H1 (cell line): Measurements from ENCODE around the gene KIAA1671. TPM values are rescaled to one million over a fixed set of nuclear protein-coding genes. Genes with fewer than 3 reads are reported as not detected.

Experiments used
- CTCF ChIA-PET: fragments of 300-600 bp; sonication (Branson Sonifier 250); formaldehyde crosslinking; loops from one replicate; lab custom pipeline; 2021; ENCODE audit not compliant: partially characterized antibody; lab: Charles Lee
- POLR2A ChIA-PET: fragments of 300-600 bp; sonication (Branson Sonifier 250); formaldehyde crosslinking; loops from one replicate; lab custom pipeline; 2021; ENCODE audit warnings: inconsistent platforms; ENCODE audit not compliant: partially characterized antibody; lab: Charles Lee
- DNase-seq, 2 experiments: peaks; one replicate each; pipeline versions ENCODE4 v3.0.0 to v3.0.0-alpha.2; 2010 to 2022; ENCODE audit warnings: low spot score in 2 of 2, low read depth in 1 of 2, mixed read lengths in 1 of 2
- FAIRE-seq: peaks from 2 replicates; lab custom pipeline; 2011; peaks lifted over from hg19 to GRCh38; lab: Jason Lieb, UNC
- H2AFZ ChIP-seq: 2 replicates; pipeline ENCODE4 v1.8.1; 2012; ENCODE audit warnings: low read length, inconsistent platforms
- H2AK5ac ChIP-seq: 2 replicates; pipeline ENCODE4 v1.6.1; 2013; ENCODE audit warnings: low read depth, low read length
- H2BK120ac ChIP-seq: replicated peaks from 2 replicates; pipeline ENCODE3; 2013; ENCODE audit warnings: low read depth, low read length, inconsistent platforms
- H2BK12ac ChIP-seq: 2 replicates; pipeline ENCODE4 v1.6.1; 2013; ENCODE audit warnings: low read depth, low read length
- H2BK15ac ChIP-seq: 2 replicates; pipeline ENCODE4 v1.6.1; 2013; ENCODE audit warnings: low read length
- H2BK20ac ChIP-seq: 2 replicates; pipeline ENCODE4 v1.6.1; 2013; ENCODE audit warnings: low read length
- H2BK5ac ChIP-seq: 2 replicates; pipeline ENCODE4 v1.6.1; 2013; ENCODE audit warnings: low read depth, low read length
- H3K14ac ChIP-seq: 2 replicates; pipeline ENCODE4 v1.6.1; 2013; ENCODE audit warnings: inconsistent platforms; ENCODE audit not compliant: insufficient read length
- H3K18ac ChIP-seq: 2 replicates; pipeline ENCODE4 v1.6.1; 2013; ENCODE audit warnings: low read length; ENCODE audit errors: extremely low read depth
- H3K23ac ChIP-seq: 2 replicates; pipeline ENCODE4 v1.6.1; 2013; ENCODE audit warnings: inconsistent platforms; ENCODE audit not compliant: insufficient read length
- H3K23me2 ChIP-seq: 2 replicates; pipeline ENCODE4 v1.6.1; 2013; ENCODE audit warnings: low read depth, low read length
- H3K27ac ChIP-seq: 2 replicates; pipeline ENCODE4 v1.6.1; 2011; ENCODE audit warnings: low read depth, low read length, inconsistent platforms
- H3K27me3 ChIP-seq, 4 experiments: replicated peaks in 1 of 4; 1 replicate in 1 of 4; 2 replicates in 3 of 4; pipeline versions ENCODE4 v1.6.1 to v1.8.1; 2011 to 2013; ENCODE audit warnings: low read length in 3 of 4, mild to moderate bottlenecking in 3 of 4, inconsistent platforms in 2 of 4, mixed read lengths in 2 of 4, moderate library complexity in 1 of 4; ENCODE audit not compliant: control insufficient read depth in 3 of 4, insufficient read depth in 3 of 4; ENCODE audit errors: extremely low read depth in 1 of 4
- H3K36me3 ChIP-seq, 4 experiments: 2 replicates each; pipeline versions ENCODE4 v1.6.1 to v1.8.1; 2011 to 2013; ENCODE audit warnings: mild to moderate bottlenecking in 4 of 4, low read length in 3 of 4, moderate library complexity in 2 of 4, control low read depth in 1 of 4, inconsistent platforms in 1 of 4; ENCODE audit not compliant: insufficient read depth in 4 of 4, control insufficient read depth in 2 of 4
- H3K4ac ChIP-seq: replicated peaks from 2 replicates; pipeline ENCODE3; 2013; ENCODE audit warnings: low read length, low read depth, mixed read lengths, inconsistent platforms; ENCODE audit not compliant: insufficient read length
- H3K4me1 ChIP-seq, 4 experiments: replicated peaks in 1 of 4; 1 replicate in 1 of 4; 2 replicates in 3 of 4; pipeline versions ENCODE4 v1.6.1 to v1.8.1; 2011 to 2013; ENCODE audit warnings: low read length in 3 of 4, inconsistent platforms in 2 of 4, mixed read lengths in 1 of 4; ENCODE audit not compliant: insufficient read depth in 4 of 4, control insufficient read depth in 3 of 4
- H3K4me2 ChIP-seq, 2 experiments: 2 replicates each; pipeline versions ENCODE4 v1.6.1 to v1.8.1; 2011 to 2013; ENCODE audit warnings: low read depth in 2 of 2, low read length in 2 of 2, control low read depth in 1 of 2, inconsistent platforms in 1 of 2, mild to moderate bottlenecking in 1 of 2; ENCODE audit not compliant: insufficient read depth in 1 of 2
- H3K4me3 ChIP-seq, 4 experiments: fragments of 200-600, 300-600 bp in 1 of 4; sonication (generic), shearing (Covaris generic), sonication (Bioruptor Twin) in 1 of 4; 2 replicates each; pipeline versions ENCODE4 v1.5.1 to v1.8.1; 2011 to 2016; ENCODE audit warnings: low read length in 4 of 4, low read depth in 3 of 4, control low read depth in 2 of 4, inconsistent platforms in 2 of 4, mild to moderate bottlenecking in 2 of 4, mixed read lengths in 1 of 4, moderate library complexity in 1 of 4; ENCODE audit not compliant: insufficient read depth in 2 of 4; ENCODE audit errors: extremely low read depth in 1 of 4
- H3K56ac ChIP-seq: replicated peaks from 2 replicates; pipeline ENCODE3; 2013; ENCODE audit warnings: low read depth, mild to moderate bottlenecking, mixed read lengths, low read length, inconsistent platforms; ENCODE audit not compliant: insufficient read length
- H3K79me1 ChIP-seq: 2 replicates; pipeline ENCODE4 v1.6.1; 2013; ENCODE audit warnings: low read depth, low read length, control low read depth
- H3K79me2 ChIP-seq, 2 experiments: 2 replicates each; pipeline versions ENCODE4 v1.6.1 to v1.8.1; 2012 to 2013; ENCODE audit warnings: low read length in 2 of 2, mild to moderate bottlenecking in 2 of 2, inconsistent platforms in 1 of 2; ENCODE audit not compliant: insufficient read depth in 2 of 2, control insufficient read depth in 1 of 2
- H3K9ac ChIP-seq, 4 experiments: replicated peaks in 1 of 4; 1 replicate in 1 of 4; 2 replicates in 3 of 4; pipeline versions ENCODE4 v1.6.1 to v1.8.1; 2011 to 2013; ENCODE audit warnings: low read depth in 3 of 4, low read length in 3 of 4, control low read depth in 2 of 4, mild to moderate bottlenecking in 2 of 4, moderate library complexity in 2 of 4, inconsistent platforms in 1 of 4; ENCODE audit errors: extremely low read depth in 1 of 4
- H3K9me3 ChIP-seq, 2 experiments: 2 replicates each; pipeline versions ENCODE4 v1.6.1 to v1.8.1; 2012 to 2013; ENCODE audit warnings: mild to moderate bottlenecking in 2 of 2, moderate library complexity in 2 of 2, control low read depth in 1 of 2, inconsistent platforms in 1 of 2, low read depth in 1 of 2, low read length in 1 of 2, mixed read lengths in 1 of 2; ENCODE audit not compliant: insufficient read depth in 2 of 2
- H4K20me1 ChIP-seq, 2 experiments: replicated peaks in 1 of 2; 2 replicates each; pipeline versions ENCODE3 to v1.8.1; 2011 to 2013; ENCODE audit warnings: inconsistent platforms in 2 of 2, low read length in 2 of 2, mild to moderate bottlenecking in 1 of 2; ENCODE audit not compliant: insufficient read depth in 2 of 2, control insufficient read depth in 1 of 2
- H4K5ac ChIP-seq: 2 replicates; pipeline ENCODE4 v1.6.1; 2013; ENCODE audit warnings: low read length, low read depth, mixed read lengths, inconsistent platforms; ENCODE audit not compliant: insufficient read length
- H4K8ac ChIP-seq: 2 replicates; pipeline ENCODE4 v1.8.0; 2013; ENCODE audit warnings: mild to moderate bottlenecking, moderate library complexity, low read length, inconsistent platforms; ENCODE audit not compliant: insufficient read depth; ENCODE audit errors: extremely low read depth
- H4K91ac ChIP-seq: replicated peaks from 2 replicates; pipeline ENCODE3; 2013; ENCODE audit warnings: low read length, mixed read lengths, inconsistent platforms; ENCODE audit not compliant: insufficient read length
- BRCA1 ChIP-seq: IDR thresholded peaks from 2 replicates; pipeline ENCODE4 v1.6.1; 2012; ENCODE audit warnings: low read depth, low read length, improper control_type of control experiment
- CBX8 ChIP-seq: fragments of 300-800, 300-1000 bp; sonication (generic); IDR thresholded peaks from 2 replicates; pipeline ENCODE4 v1.7.1; 2016; ENCODE audit warnings: low read depth, low read length, borderline replicate concordance
- CEBPB ChIP-seq: IDR thresholded peaks from 2 replicates; pipeline ENCODE4 v1.6.1; 2012; ENCODE audit warnings: low read depth, low read length
- CHD2 ChIP-seq: IDR thresholded peaks from 2 replicates; pipeline ENCODE4 v1.6.1; 2012; ENCODE audit warnings: low read length, improper control_type of control experiment
- CTBP2 ChIP-seq: IDR thresholded peaks from 2 replicates; pipeline ENCODE4 v1.7.0; 2011; ENCODE audit warnings: borderline replicate concordance, mild to moderate bottlenecking, moderate library complexity, mixed read lengths, low read length; ENCODE audit not compliant: insufficient read depth, insufficient read length
- EGR1 ChIP-seq: IDR thresholded peaks from 2 replicates; pipeline ENCODE4 v1.6.1; 2011; ENCODE audit warnings: low read depth, low read length, borderline replicate concordance
- JUND ChIP-seq: IDR thresholded peaks from 2 replicates; pipeline ENCODE4 v1.6.1; 2011; ENCODE audit warnings: mild to moderate bottlenecking, improper control_type of control experiment, low read length
- RXRA ChIP-seq: IDR thresholded peaks from 2 replicates; pipeline ENCODE4 v1.6.1; 2011; ENCODE audit warnings: low read depth, mild to moderate bottlenecking, low read length, moderate library complexity; ENCODE audit not compliant: insufficient read depth
- SIRT6 ChIP-seq: IDR thresholded peaks from one replicate; pipeline ENCODE4 v1.7.1; 2012; ENCODE audit warnings: low read length, inconsistent platforms
- SRF ChIP-seq: IDR thresholded peaks from 2 replicates; pipeline ENCODE4 v1.6.1; 2011; ENCODE audit warnings: mild to moderate bottlenecking, low read depth, low read length, moderate library complexity
- SUZ12 ChIP-seq: fragments of 200-600 bp; sonication (generic); IDR thresholded peaks from 2 replicates; pipeline ENCODE4 v1.6.1; 2012; ENCODE audit warnings: mild to moderate bottlenecking, inconsistent platforms, low read length, moderate library complexity, mixed read lengths
- TBP ChIP-seq: IDR thresholded peaks from 2 replicates; pipeline ENCODE4 v1.6.1; 2011; ENCODE audit warnings: low read depth, low read length, improper control_type of control experiment
- WGBS, 2 experiments: shearing (Covaris generic) in 1 of 2; methylation state at CpG; one replicate each; pipeline versions ENCODE4 v1.1.6 to v1.1.7; 2013 to 2015; ENCODE audit warnings: low lambda C conversion rate in 2 of 2, mixed read lengths in 2 of 2, inconsistent platforms in 1 of 2, low coverage in 1 of 2, missing lambda C conversion rate in 1 of 2; ENCODE audit not compliant: insufficient replicate concordance in 2 of 2, insufficient coverage in 1 of 2, insufficient read length in 1 of 2; ENCODE audit errors: extremely low coverage in 1 of 2, missing lambda C conversion rate in 1 of 2; 5-methylcytosine and 5-hydroxymethylcytosine counted together
- polyA plus RNA-seq, 7 experiments: library from polyadenylated mRNA; depleted of rRNA in 3 of 7; stranded (reverse) in 5 of 7; unstranded in 2 of 7; fragments of >200 nt in 5 of 7; fragments of 200-250 nt in 2 of 7; gene quantifications; 1 replicate in 5 of 7; 2 replicates in 1 of 7; 4 replicates in 1 of 7; pipeline versions ENCODE4 v1.2.1 to v1.2.3, GENCODE V29; 2011 to 2013; ENCODE audit warnings: missing spikeins in 2 of 7, mixed read lengths in 2 of 7
- total RNA-seq: library from RNA; stranded (reverse); fragmentation: NEBNext Ultra II Directional; extraction: Animal tissue kit (Norgen Biotek cat#: 25700); gene quantifications from 2 replicates; pipeline ENCODE4 v1.2.1, GENCODE V29; 2021
- TF ChIP-seq, protein P1 (sequence below): IDR thresholded peaks from 2 replicates; pipeline ENCODE4 v1.6.1; 2012; ENCODE audit warnings: low read length, inconsistent platforms

Gene KIAA1671
- total and polyA plus RNA-seq, 2 of the 8 experiments (the other 6 are each of a cell fraction or from before 2014, with no cell fraction given), result 6.4 to 23.9 TPM

DNA sequence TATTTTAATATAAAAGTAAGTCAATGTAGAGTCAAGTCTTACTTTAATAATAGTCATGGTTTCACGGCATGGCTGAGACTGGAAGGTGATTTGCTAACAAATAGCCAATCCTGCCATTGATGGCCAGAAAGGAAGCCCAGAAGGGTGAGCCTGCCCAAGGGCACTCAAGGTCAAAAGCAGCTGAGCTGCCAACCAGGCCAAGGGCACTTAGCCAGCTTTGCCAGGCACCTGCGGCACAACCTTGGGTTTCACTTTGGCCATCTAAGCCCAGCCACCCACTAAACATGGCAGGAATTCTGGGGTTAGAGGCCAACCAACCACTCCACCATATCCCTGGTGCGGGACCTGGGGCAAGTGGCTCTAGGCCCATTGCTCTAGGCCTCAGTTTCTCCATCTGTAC, 10.2 kb upstream of the KIAA1671 start:
- Histone ChIP-seq H2AK5ac (no peak overlapping the region), H3K79me2 (no peaks in the 10 kb centered on the region), H3K27ac (no peak overlapping the region), H3K9ac (no peak overlapping the region), H3K36me3 (no peaks in the 10 kb centered on the region), H3K79me1 (no peaks in the 10 kb centered on the region), H3K23me2 (no peaks in the 10 kb centered on the region; the same call in 1 of the 2 replicates), H2BK5ac (no peak overlapping the region), H3K56ac (no peak overlapping the region), H2AFZ (no peak overlapping the region), H3K18ac (no peak overlapping the region; the same call in 1 of the 2 replicates), H2BK120ac (no peak overlapping the region), H3K4me1 (peaks cover 0 to 4% (median 1%) of the 10 kb centered on the region in 4 experiments; a peak in 2 of 7 replicates), H4K5ac (no peak overlapping the region), H2BK12ac (no peak overlapping the region), H3K23ac (no peak overlapping the region), H3K14ac (no peak overlapping the region), H3K4me3 (no peak overlapping the region), H2BK20ac (no peak overlapping the region), H3K4ac (no peak overlapping the region), H3K4me2 (no peak overlapping the region), H3K9me3 (no peaks in the 10 kb centered on the region), H4K20me1 (no peaks in the 10 kb centered on the region), H4K91ac (no peak overlapping the region), H2BK15ac (no peak overlapping the region; the same call in 1 of the 2 replicates), H4K8ac (no peak overlapping the region), H3K27me3 (no peaks in the 10 kb centered on the region)
- POLR2A ChIA-PET, result no interaction called here
- DNase-seq (no peak), FAIRE-seq (no peak)
- CTCF ChIA-PET, result interaction anchor here (0.8 to 15.1 kb wide), 6 partner anchors 16 to 124 kb away, joined by 3 to 221 read pairs (median 4); no protein-coding TSS in a partner anchor
- WGBS, 2 experiments, result 91% methylated on average over 3 of the region's 3 CpGs; no CpG with 5 or more reads in 1 of the 2 experiments
- no peak for TF ChIP-seq CBX8
- no peak for TF ChIP-seq TBP
- TF ChIP-seq SIRT6, result no peak
- TF ChIP-seq CHD2, result no peak
- TF ChIP-seq JUND, result no peak
- TF ChIP-seq EGR1, result no peak
- no peak for TF ChIP-seq SUZ12
- TF ChIP-seq CEBPB, result no peak
- TF ChIP-seq SRF, result no peak
- TF ChIP-seq RXRA, result no peak
- no peak for TF ChIP-seq CTBP2
- TF ChIP-seq, protein P1, sequence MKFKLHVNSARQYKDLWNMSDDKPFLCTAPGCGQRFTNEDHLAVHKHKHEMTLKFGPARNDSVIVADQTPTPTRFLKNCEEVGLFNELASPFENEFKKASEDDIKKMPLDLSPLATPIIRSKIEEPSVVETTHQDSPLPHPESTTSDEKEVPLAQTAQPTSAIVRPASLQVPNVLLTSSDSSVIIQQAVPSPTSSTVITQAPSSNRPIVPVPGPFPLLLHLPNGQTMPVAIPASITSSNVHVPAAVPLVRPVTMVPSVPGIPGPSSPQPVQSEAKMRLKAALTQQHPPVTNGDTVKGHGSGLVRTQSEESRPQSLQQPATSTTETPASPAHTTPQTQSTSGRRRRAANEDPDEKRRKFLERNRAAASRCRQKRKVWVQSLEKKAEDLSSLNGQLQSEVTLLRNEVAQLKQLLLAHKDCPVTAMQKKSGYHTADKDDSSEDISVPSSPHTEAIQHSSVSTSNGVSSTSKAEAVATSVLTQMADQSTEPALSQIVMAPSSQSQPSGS, result no peak
- no peak for TF ChIP-seq BRCA1
